GM15510 (cell line): ENCODE measurements around the gene DIS3.
A peak's percentile ranks its signal among the peaks of the same experiment; 100 is the strongest.

Experiments used
- POLR2A ChIP-seq: IDR thresholded peaks from 3 replicates; pipeline ENCODE4 v1.6.1; 2011; ENCODE audit warnings: borderline replicate concordance; ENCODE audit not compliant: insufficient read length; ENCODE audit errors: extremely low read depth

The DIS3 gene, protein sequence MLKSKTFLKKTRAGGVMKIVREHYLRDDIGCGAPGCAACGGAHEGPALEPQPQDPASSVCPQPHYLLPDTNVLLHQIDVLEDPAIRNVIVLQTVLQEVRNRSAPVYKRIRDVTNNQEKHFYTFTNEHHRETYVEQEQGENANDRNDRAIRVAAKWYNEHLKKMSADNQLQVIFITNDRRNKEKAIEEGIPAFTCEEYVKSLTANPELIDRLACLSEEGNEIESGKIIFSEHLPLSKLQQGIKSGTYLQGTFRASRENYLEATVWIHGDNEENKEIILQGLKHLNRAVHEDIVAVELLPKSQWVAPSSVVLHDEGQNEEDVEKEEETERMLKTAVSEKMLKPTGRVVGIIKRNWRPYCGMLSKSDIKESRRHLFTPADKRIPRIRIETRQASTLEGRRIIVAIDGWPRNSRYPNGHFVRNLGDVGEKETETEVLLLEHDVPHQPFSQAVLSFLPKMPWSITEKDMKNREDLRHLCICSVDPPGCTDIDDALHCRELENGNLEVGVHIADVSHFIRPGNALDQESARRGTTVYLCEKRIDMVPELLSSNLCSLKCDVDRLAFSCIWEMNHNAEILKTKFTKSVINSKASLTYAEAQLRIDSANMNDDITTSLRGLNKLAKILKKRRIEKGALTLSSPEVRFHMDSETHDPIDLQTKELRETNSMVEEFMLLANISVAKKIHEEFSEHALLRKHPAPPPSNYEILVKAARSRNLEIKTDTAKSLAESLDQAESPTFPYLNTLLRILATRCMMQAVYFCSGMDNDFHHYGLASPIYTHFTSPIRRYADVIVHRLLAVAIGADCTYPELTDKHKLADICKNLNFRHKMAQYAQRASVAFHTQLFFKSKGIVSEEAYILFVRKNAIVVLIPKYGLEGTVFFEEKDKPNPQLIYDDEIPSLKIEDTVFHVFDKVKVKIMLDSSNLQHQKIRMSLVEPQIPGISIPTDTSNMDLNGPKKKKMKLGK

DNA sequence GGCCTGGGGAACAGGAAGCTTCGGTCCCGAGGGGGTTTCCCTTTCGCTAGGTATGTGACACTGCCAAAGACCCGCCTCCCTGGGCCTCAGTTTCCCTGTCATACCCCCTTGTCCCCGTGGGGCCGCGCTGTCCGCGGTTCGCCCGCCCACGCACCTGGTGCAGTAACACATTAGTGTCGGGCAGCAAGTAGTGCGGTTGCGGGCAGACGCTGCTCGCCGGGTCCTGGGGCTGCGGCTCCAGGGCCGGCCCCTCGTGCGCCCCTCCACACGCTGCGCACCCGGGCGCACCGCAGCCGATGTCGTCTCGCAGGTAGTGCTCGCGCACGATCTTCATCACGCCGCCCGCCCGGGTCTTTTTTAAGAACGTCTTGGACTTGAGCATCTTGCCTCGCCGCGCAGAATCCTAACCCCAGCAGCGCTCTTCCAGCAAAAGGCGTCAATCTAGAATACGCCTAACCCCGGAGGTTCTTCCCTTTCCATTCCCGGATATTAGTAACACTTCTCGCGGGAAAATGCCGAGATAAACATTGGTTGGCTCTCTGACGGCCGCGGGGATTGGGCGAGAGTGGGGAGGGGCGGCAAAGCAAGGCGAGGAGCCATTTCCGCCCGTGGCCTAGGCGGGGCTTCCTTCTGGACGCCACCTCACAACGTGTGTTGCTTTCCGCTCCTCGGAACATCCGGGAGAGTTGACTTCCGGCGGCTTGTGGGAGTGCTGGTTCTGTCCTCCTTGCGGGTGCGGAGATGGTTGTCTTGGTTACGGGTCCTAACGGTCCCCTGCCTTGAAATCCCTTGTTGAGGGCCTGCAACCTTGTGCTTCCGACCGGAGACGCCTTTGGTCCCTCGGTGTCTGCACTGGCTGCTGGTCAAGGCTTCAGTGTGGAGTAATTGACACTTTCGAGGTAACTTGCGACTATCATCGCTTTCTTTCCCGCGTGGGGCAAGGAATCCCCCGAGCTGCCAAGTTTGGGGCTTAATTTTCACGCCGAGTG lies at the start of gene DIS3, which contains the start of gene PIBF1:
DIS3 (minus strand) TSS at position 450 of the 989 bp plus-strand sequence; CDS start at position 382, 68 bp downstream.
PIBF1 (plus strand) TSS at position 683 of the 989 bp plus-strand sequence. CDS start 1,337 bp downstream, outside the sequence.
- peak; percentile 69 for TF ChIP-seq POLR2A

GRCh38 chr13:72823724-72824123 lies 42.0 kb upstream of the DIS3 start:
- TF ChIP-seq POLR2A = no peak

- no peak for TF ChIP-seq POLR2A
Observed at GRCh38 chr13:72823081-72823480, 41.4 kb upstream of the DIS3 start.

DNA sequence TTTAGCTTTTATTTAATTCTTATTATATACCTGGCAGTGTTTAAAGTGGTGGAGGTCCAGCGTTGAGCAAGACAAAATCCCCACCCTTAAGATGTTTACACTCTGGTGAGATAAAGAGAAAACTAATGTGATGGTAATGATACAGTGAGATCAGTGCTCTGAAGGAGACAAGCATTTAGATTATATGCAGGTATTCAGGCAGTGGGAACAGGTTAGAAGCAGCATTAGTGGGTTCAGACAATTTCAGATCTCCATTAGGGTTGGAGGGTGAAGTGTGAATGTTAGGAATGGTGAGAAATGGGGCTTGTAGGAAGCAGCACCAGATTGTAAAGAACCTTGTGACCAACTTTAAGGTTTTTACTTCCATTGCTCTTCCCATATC lies 39.2 kb upstream of the DIS3 start:
- no peak for TF ChIP-seq POLR2A

- no peak for TF ChIP-seq POLR2A
Observed at GRCh38 chr13:72820156-72820897, 38.6 kb upstream of the DIS3 start.

- no peak for TF ChIP-seq POLR2A
Observed at GRCh38 chr13:72808917-72809500, 27.3 kb upstream of the DIS3 start.

- TF ChIP-seq POLR2A = no peak
Observed at GRCh38 chr13:72805676-72806346, 24.1 kb upstream of the DIS3 start.

DNA sequence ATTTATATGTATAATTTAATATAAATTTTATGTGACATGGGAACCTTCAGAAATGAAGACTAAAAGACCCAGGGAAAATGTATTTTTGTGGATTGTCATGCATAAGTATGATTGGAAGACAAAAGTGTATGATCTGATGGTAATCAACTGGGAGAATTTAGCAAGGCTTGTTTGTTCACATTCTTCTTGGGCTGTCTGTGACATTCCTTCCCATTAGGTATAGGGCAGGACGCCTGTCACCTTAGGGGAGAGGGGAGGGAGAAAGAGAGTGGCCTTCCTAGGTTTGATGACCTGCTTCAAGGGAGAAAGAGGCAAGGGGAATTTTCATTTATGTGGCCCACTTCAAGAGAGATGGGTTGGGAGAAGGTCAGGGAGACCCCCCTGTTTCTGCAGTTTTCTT lies 22.6 kb upstream of the DIS3 start:
- TF ChIP-seq POLR2A = no peak

- no peak for TF ChIP-seq POLR2A
Observed at GRCh38 chr13:72798817-72799216, 17.1 kb upstream of the DIS3 start.

DNA sequence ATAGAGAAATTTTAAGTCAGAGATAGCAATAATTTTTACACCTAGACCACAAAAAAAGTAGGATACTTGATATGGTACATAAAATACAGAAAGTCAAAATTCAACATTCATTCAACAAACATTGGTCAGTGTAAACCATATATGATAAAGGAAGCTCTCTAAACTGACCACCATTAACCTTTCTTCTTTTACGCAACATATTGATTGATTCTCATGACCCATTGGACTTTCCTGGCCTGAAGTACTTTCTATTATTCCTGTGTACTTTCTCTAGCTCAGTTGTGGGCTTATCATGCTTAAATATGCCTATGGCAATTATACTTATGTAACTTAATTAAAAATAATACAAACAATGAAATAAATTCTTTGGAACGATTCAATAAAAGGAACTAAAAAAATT lies 10.9 kb upstream of the DIS3 start:
- no peak for TF ChIP-seq POLR2A

DNA sequence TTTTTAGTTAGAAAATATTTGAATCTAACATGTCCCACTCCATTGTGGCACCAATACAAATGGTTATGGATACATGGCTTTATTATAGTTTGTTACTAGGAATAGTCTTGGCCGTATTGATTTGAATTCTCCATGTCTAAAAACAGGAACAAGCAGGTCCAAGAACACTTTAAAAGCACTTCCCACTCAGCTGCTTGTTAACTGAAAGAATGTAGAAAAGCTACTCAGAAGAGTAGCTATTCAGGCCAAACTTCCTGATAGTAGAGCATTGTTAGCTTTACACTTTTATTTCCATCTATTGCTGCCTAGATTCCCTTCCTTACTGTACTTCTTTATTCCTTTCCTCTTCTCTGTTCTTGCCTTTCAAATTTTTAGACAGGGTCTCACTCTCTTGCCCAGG lies 7.1 kb upstream of the DIS3 start:
- no peak for TF ChIP-seq POLR2A

DNA sequence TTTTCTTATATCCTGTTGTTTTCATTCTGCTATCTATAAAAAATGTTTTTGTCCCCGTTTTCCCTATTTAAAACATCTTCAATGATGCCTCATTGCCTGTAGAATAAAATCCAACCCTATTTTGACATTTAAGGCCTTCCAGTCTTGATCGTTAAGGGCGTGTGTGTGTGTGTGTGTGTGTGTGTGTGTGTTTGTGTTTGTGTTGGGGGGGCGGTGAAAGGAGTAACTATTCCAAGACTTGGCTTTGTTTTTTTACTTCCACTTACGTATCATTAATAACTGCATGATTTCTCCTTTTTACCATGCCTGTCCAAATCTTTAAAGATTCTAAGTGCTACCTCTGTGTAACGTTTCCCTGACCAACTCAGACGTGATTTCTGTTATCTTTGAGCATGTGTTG lies 1.0 kb upstream of the DIS3 start:
- no peak for TF ChIP-seq POLR2A

GRCh38 chr13:72774019-72774418 lies 7.7 kb downstream of the DIS3 start:
- no peak for TF ChIP-seq POLR2A
